ENCODE data around the gene NXPH3.
A peak's percentile ranks its signal among the peaks of the same experiment; 100 is the strongest.

NXPH3 gene

GRCh38 chr17:49555495-49556222 is 20.0 kb upstream of the NXPH3 start:
- H3K4me3 ChIP-seq (ENCODE audit: low read length): no peak overlapping the region
- no peak for DNase-seq (ENCODE audit: low read depth)
- no peak for TF ChIP-seq CTCF (IDR thresholded peaks at IDR 0.05; ENCODE audit: insufficient read depth, low read depth, low read length, missing control alignments)

- H3K4me3 ChIP-seq (ENCODE audit: low read length): no peak overlapping the region
- TF ChIP-seq CTCF (IDR thresholded peaks at IDR 0.05; ENCODE audit: insufficient read depth, low read depth, low read length, missing control alignments): peak; percentile 91
- peak; percentile 65 for DNase-seq (ENCODE audit: low read depth)
Measured at GRCh38 chr17:49556223-49556943, 19.3 kb upstream of the NXPH3 start.

GRCh38 chr17:49557312-49558024 is 18.2 kb upstream of the NXPH3 start:
- TF ChIP-seq CTCF (IDR thresholded peaks at IDR 0.05; ENCODE audit: insufficient read depth, low read depth, low read length, missing control alignments): peak; percentile 80
- H3K4me3 ChIP-seq (ENCODE audit: low read length): no peak overlapping the region
- peak; percentile 73 for DNase-seq (ENCODE audit: low read depth)

GRCh38 chr17:49564638-49565037 is 11.0 kb upstream of the NXPH3 start:
- no peak for TF ChIP-seq CTCF (IDR thresholded peaks at IDR 0.05; ENCODE audit: insufficient read depth, low read depth, low read length, missing control alignments)
- H3K4me3 ChIP-seq (ENCODE audit: low read length): no peak overlapping the region
- DNase-seq (ENCODE audit: low read depth): no peak

- peak; percentile 36 for DNase-seq (ENCODE audit: low read depth)
- H3K4me3 ChIP-seq (ENCODE audit: low read length): no peak overlapping the region
- TF ChIP-seq CTCF (IDR thresholded peaks at IDR 0.05; ENCODE audit: insufficient read depth, low read depth, low read length, missing control alignments): no peak
Measured at GRCh38 chr17:49565948-49566491, 9.7 kb upstream of the NXPH3 start.

GRCh38 chr17:49566668-49567071 is 9.0 kb upstream of the NXPH3 start:
- no peak for TF ChIP-seq CTCF (IDR thresholded peaks at IDR 0.05; ENCODE audit: insufficient read depth, low read depth, low read length, missing control alignments)
- peak; percentile 67 for DNase-seq (ENCODE audit: low read depth)
- H3K4me3 ChIP-seq (ENCODE audit: low read length): no peak overlapping the region
